CD14-positive monocyte (primary cell): Measurements from ENCODE around the gene CIBAR2. TPM values are rescaled to one million over a fixed set of nuclear protein-coding genes. Genes with fewer than 3 reads are reported as not detected.

Experiments used
- DNase-seq, 3 donors: peaks; one replicate each; pipeline ENCODE4 v3.0.0-alpha.2; 2011 to 2022
- H2AFZ ChIP-seq: 2 replicates; pipeline ENCODE4 v1.6.0; 2012; ENCODE audit warnings: mild to moderate bottlenecking, low read depth, low read length, inconsistent platforms; ENCODE audit not compliant: insufficient read depth, poor library complexity, severe bottlenecking
- H3K27ac ChIP-seq, 2 donors: 1 replicate in 1 of 2; 2 replicates in 1 of 2; pipeline ENCODE4 v1.5.1; 2012 to 2013; ENCODE audit warnings: low read length in 2 of 2, control low read depth in 1 of 2, inconsistent platforms in 1 of 2, low read depth in 1 of 2, mild to moderate bottlenecking in 1 of 2
- H3K27me3 ChIP-seq, 2 donors: one replicate each; pipeline versions ENCODE4 v1.6.0 to v1.6.1; 2011 to 2013; ENCODE audit warnings: low read length in 2 of 2; ENCODE audit not compliant: control insufficient read depth in 2 of 2, insufficient read depth in 2 of 2
- H3K36me3 ChIP-seq, 2 donors: replicated peaks in 1 of 2; 1 replicate in 1 of 2; 2 replicates in 1 of 2; pipeline versions ENCODE4 v1.5.1 to v1.6.1; 2012 to 2013; ENCODE audit warnings: low read length in 2 of 2, control low read depth in 1 of 2, inconsistent platforms in 1 of 2, mild to moderate bottlenecking in 1 of 2; ENCODE audit not compliant: insufficient read depth in 2 of 2, control insufficient read depth in 1 of 2
- H3K4me1 ChIP-seq, 2 donors: 1 replicate in 1 of 2; 2 replicates in 1 of 2; pipeline versions ENCODE4 v1.5.1 to v1.6.1; 2012 to 2013; ENCODE audit warnings: low read length in 2 of 2, control low read depth in 1 of 2, inconsistent platforms in 1 of 2, mild to moderate bottlenecking in 1 of 2, moderate library complexity in 1 of 2; ENCODE audit not compliant: insufficient read depth in 2 of 2, control insufficient read depth in 1 of 2
- H3K4me2 ChIP-seq: replicated peaks from 2 replicates; pipeline ENCODE3; 2012; ENCODE audit warnings: low read length, moderate library complexity, mild to moderate bottlenecking; ENCODE audit not compliant: poor library complexity, severe bottlenecking; ENCODE audit errors: extremely low read depth
- H3K4me3 ChIP-seq, 3 experiments: fragments of 200-600 bp in 1 of 3; sonication (generic) in 1 of 3; replicated peaks in 1 of 3; 1 replicate in 2 of 3; 2 replicates in 1 of 3; pipeline ENCODE4 v1.5.1; 2011 to 2013; ENCODE audit warnings: low read length in 3 of 3, mild to moderate bottlenecking in 3 of 3, control low read depth in 2 of 3, low read depth in 2 of 3, inconsistent platforms in 1 of 3, moderate library complexity in 1 of 3
- H3K79me2 ChIP-seq: 2 replicates; pipeline ENCODE4 v1.6.0; 2012; ENCODE audit warnings: mild to moderate bottlenecking, control low read depth, inconsistent platforms, low read length, moderate library complexity; ENCODE audit not compliant: insufficient read depth
- H3K9ac ChIP-seq: 2 replicates; pipeline ENCODE4 v1.6.0; 2017; ENCODE audit warnings: low read length, mild to moderate bottlenecking; ENCODE audit not compliant: insufficient read depth, poor library complexity, severe bottlenecking
- H3K9me3 ChIP-seq, 2 donors: replicated peaks in 1 of 2; 1 replicate in 1 of 2; 2 replicates in 1 of 2; pipeline versions ENCODE4 v1.5.1 to v1.6.1; 2012 to 2013; ENCODE audit warnings: low read length in 2 of 2, control low read depth in 1 of 2; ENCODE audit not compliant: control insufficient read depth in 1 of 2, insufficient read depth in 1 of 2
- H4K20me1 ChIP-seq: 2 replicates; pipeline ENCODE4 v1.6.0; 2012; ENCODE audit warnings: mild to moderate bottlenecking, low read length, control low read depth, moderate library complexity; ENCODE audit not compliant: insufficient read depth
- H3K27ac Mint-ChIP-seq, 7 donors: one replicate each; pipeline ENCODE4 v1.8.0; 2020; ENCODE audit warnings: mild to moderate bottlenecking in 7 of 7, mixed read lengths in 7 of 7, moderate library complexity in 6 of 7, inconsistent platforms in 2 of 7
- H3K27me3 Mint-ChIP-seq, 3 donors: one replicate each; pipeline ENCODE4 v1.8.0; 2021 to 2022; ENCODE audit warnings: low read depth in 3 of 3, mild to moderate bottlenecking in 3 of 3, mixed read lengths in 3 of 3, moderate library complexity in 3 of 3, inconsistent platforms in 1 of 3
- H3K36me3 Mint-ChIP-seq, 2 donors: one replicate each; pipeline ENCODE4 v1.8.0; 2020; ENCODE audit warnings: mixed read lengths in 2 of 2, inconsistent platforms in 1 of 2, mild to moderate bottlenecking in 1 of 2
- H3K4me1 Mint-ChIP-seq: one replicate; pipeline ENCODE4 v1.8.0; 2020; ENCODE audit warnings: mild to moderate bottlenecking, mixed read lengths
- H3K4me3 Mint-ChIP-seq, 2 donors: one replicate each; pipeline ENCODE4 v1.8.0; 2020; ENCODE audit warnings: mild to moderate bottlenecking in 2 of 2, mixed read lengths in 2 of 2, moderate library complexity in 1 of 2
- H3K9me3 Mint-ChIP-seq, 7 donors: one replicate each; pipeline ENCODE4 v1.8.0; 2020 to 2022; ENCODE audit warnings: mixed read lengths in 7 of 7, mild to moderate bottlenecking in 6 of 7, moderate library complexity in 6 of 7, inconsistent platforms in 2 of 7
- WGBS: methylation state at CpG from one replicate; pipeline ENCODE4 v1.1.5; 2013; ENCODE audit warnings: missing lambda C conversion rate; ENCODE audit not compliant: insufficient coverage; 5-methylcytosine and 5-hydroxymethylcytosine counted together
- intact Hi-C, 2 donors: fragments of 100-400 bp; cut with micrococcal nuclease; formaldehyde crosslinking; loops; one replicate each; pipeline versions ENCODE4 v1.15.0 to v1.15.1; 2023
- polyA plus RNA-seq, 3 donors: library from polyadenylated mRNA; depleted of rRNA in 1 of 3; unstranded in 2 of 3; stranded (reverse) in 1 of 3; fragments of 300-500 nt in 2 of 3; fragments of >200 nt in 1 of 3; fragmentation: Illumina TruSeq in 2 of 3; gene quantifications; 1 replicate in 2 of 3; 2 replicates in 1 of 3; pipeline ENCODE4 v1.2.3, GENCODE V29; 2012 to 2021
- TF ChIP-seq, protein P1 (sequence below): fragments of 200-600 bp; IDR thresholded peaks from one replicate; pipeline ENCODE4 v1.8.0; 2022; ENCODE audit warnings: antibody characterized with exemption, mild to moderate bottlenecking

Gene CIBAR2
- polyA plus RNA-seq, 3 donors: not detected

GRCh38 chr16:85100265-85100664 lies 12.0 kb downstream of the CIBAR2 start:
- no peak overlapping the region for H3K27ac ChIP-seq
- no peaks in the 10 kb centered on the region for H3K27me3 ChIP-seq
- no peaks in the 10 kb centered on the region for H3K9me3 ChIP-seq
- H3K36me3 ChIP-seq: no peaks in the 10 kb centered on the region
- peak overlapping the region in 1 of 7 donors; percentile 63 for H3K27ac Mint-ChIP-seq
- no peak overlapping the region for H3K4me3 Mint-ChIP-seq
- intact Hi-C loops: no loop called here
- H3K36me3 Mint-ChIP-seq: no peaks in the 10 kb centered on the region
- no peak overlapping the region for H3K9ac ChIP-seq
- H3K4me2 ChIP-seq: no peak overlapping the region
- H3K4me1 Mint-ChIP-seq: peaks cover 52% of the 10 kb centered on the region
- no peak overlapping the region for H2AFZ ChIP-seq
- DNase-seq: no peak
- TF ChIP-seq, protein P1, sequence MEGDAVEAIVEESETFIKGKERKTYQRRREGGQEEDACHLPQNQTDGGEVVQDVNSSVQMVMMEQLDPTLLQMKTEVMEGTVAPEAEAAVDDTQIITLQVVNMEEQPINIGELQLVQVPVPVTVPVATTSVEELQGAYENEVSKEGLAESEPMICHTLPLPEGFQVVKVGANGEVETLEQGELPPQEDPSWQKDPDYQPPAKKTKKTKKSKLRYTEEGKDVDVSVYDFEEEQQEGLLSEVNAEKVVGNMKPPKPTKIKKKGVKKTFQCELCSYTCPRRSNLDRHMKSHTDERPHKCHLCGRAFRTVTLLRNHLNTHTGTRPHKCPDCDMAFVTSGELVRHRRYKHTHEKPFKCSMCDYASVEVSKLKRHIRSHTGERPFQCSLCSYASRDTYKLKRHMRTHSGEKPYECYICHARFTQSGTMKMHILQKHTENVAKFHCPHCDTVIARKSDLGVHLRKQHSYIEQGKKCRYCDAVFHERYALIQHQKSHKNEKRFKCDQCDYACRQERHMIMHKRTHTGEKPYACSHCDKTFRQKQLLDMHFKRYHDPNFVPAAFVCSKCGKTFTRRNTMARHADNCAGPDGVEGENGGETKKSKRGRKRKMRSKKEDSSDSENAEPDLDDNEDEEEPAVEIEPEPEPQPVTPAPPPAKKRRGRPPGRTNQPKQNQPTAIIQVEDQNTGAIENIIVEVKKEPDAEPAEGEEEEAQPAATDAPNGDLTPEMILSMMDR: no peak
- WGBS: no CpG with 5 or more reads among the region's 10 CpGs
- no peaks in the 10 kb centered on the region for H3K79me2 ChIP-seq
- H4K20me1 ChIP-seq: no peaks in the 10 kb centered on the region
- H3K9me3 Mint-ChIP-seq: no peaks in the 10 kb centered on the region
- peaks cover 4 to 5% (median 5%) of the 10 kb centered on the region in 3 donors for H3K27me3 Mint-ChIP-seq
- H3K4me3 ChIP-seq: no peak overlapping the region
- H3K4me1 ChIP-seq: peaks cover 45 to 46% of the 10 kb centered on the region in 2 donors

GRCh38 chr16:85098565-85098964 lies 13.7 kb downstream of the CIBAR2 start:
- peaks cover 10% of the 10 kb centered on the region for H4K20me1 ChIP-seq
- H3K9me3 ChIP-seq: no peaks in the 10 kb centered on the region
- no peak overlapping the region for H3K9ac ChIP-seq
- TF ChIP-seq, protein P1: no peak
- H3K4me1 ChIP-seq: peaks cover 28 to 29% of the 10 kb centered on the region in 2 donors
- H3K36me3 ChIP-seq: no peaks in the 10 kb centered on the region
- WGBS: 53% methylated on average over 6 of the region's 10 CpGs
- H3K79me2 ChIP-seq: no peaks in the 10 kb centered on the region
- no peak overlapping the region for H2AFZ ChIP-seq
- H3K27me3 ChIP-seq: no peaks in the 10 kb centered on the region
- H3K4me3 ChIP-seq: no peak overlapping the region
- H3K27ac ChIP-seq: no peak overlapping the region
- peaks cover 4 to 7% (median 5%) of the 10 kb centered on the region in 3 donors for H3K27me3 Mint-ChIP-seq
- peaks cover 39% of the 10 kb centered on the region for H3K4me1 Mint-ChIP-seq
- intact Hi-C loops: no loop called here
- H3K27ac Mint-ChIP-seq: no peak overlapping the region
- no peaks in the 10 kb centered on the region for H3K9me3 Mint-ChIP-seq
- peak in 1 of 3 donors; percentile 12 for DNase-seq
- H3K36me3 Mint-ChIP-seq: no peaks in the 10 kb centered on the region
- H3K4me3 Mint-ChIP-seq: no peak overlapping the region
- H3K4me2 ChIP-seq: no peak overlapping the region
